Measurements from ENCODE around the gene BID.

GRCh38 chr22:17703811-17704210 is 70.5 kb downstream of the BID start:
- TF ChIP-seq, protein P1, sequence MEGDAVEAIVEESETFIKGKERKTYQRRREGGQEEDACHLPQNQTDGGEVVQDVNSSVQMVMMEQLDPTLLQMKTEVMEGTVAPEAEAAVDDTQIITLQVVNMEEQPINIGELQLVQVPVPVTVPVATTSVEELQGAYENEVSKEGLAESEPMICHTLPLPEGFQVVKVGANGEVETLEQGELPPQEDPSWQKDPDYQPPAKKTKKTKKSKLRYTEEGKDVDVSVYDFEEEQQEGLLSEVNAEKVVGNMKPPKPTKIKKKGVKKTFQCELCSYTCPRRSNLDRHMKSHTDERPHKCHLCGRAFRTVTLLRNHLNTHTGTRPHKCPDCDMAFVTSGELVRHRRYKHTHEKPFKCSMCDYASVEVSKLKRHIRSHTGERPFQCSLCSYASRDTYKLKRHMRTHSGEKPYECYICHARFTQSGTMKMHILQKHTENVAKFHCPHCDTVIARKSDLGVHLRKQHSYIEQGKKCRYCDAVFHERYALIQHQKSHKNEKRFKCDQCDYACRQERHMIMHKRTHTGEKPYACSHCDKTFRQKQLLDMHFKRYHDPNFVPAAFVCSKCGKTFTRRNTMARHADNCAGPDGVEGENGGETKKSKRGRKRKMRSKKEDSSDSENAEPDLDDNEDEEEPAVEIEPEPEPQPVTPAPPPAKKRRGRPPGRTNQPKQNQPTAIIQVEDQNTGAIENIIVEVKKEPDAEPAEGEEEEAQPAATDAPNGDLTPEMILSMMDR (IDR thresholded peaks at IDR 0.05; ENCODE audit: insufficient read depth, low read depth, low read length) = no peak
- TF ChIP-seq EZH2 (IDR thresholded peaks at IDR 0.05; ENCODE audit: insufficient read depth, low read length) = no peak
